ENCODE results near the gene SHROOM2.
"Not testable (repeated sequence)": the region's sequence is repeated elsewhere in the genome, so short reads cannot be mapped to it uniquely, and the experiment has no call there.

SHROOM2 gene

DNA sequence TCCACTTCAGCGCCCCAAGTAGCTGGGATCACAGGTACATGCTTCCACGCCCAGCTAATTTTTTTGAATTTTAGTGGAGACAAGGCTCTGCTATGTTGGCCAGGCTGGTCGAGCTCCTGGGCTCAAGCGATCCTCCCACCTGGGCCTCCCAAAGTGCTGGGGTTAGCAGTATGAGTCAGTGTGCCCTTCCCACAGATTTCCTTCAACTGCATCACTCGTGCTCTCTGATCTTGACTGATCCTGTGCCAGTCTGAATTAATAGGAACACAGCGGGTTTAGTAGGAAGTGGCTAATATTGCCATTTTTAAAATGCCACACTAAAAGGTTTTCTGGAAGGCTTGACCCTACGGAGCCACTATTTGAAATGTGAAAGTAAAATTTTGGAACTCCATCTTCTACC lies 4.3 kb upstream of the SHROOM2 start:
- DNase-seq (ENCODE audit: low read depth): no peak

DNA sequence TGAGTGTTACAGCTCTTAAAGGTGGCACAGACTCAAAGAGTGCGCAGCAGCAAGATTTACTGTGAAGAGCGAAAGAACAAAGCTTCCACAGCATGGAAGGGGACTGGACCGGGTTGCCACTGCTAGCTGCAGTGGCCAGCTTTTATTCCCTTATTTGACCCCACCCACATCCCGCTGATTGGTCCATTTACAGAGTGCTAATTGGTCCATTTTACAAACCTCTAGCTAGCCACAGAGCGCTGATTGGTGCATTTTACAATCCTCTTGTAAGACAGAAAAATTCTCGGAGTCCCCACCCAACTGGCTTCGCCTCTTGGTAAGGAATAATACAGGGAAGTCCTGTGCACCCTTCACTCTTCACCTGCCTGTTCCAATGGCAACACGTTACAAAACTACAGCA lies 1.9 kb upstream of the SHROOM2 start:
- DNase-seq (ENCODE audit: low read depth): no peak

DNA sequence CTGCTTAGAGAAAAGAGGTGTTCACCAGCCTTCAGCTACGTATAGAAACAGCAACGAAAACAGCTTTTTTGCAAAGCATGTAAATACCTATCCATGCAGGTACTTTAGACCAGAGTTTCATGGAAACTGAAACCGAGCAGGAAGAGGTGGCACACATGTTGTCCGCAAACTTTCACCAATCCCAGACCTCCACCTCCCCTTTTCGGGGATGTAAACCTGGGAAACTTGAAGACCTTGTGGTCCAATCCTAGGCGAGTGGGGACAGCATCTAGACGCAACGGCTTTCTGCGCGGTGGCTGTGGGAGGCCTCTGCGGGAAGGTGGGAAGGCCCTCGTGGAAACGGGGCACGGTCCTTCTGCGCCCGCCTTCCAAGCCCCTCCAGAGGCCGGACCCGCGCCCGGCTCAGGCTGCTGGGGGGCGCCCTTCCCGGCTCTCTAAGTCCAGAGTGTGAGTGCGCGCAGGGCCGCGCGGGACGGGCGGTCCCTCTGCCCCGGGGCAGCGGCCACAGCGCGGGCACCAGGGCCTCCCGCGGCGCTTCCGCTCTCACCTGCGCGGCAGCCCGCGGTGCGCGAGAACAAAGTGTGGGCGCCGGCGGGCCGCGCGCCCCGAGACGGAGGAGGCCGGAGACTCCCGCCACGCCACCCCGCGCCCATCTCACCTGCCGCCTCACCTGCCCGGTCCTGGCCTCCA lies 830 bp upstream of the SHROOM2 start:
- no peak for DNase-seq (ENCODE audit: low read depth)

DNA sequence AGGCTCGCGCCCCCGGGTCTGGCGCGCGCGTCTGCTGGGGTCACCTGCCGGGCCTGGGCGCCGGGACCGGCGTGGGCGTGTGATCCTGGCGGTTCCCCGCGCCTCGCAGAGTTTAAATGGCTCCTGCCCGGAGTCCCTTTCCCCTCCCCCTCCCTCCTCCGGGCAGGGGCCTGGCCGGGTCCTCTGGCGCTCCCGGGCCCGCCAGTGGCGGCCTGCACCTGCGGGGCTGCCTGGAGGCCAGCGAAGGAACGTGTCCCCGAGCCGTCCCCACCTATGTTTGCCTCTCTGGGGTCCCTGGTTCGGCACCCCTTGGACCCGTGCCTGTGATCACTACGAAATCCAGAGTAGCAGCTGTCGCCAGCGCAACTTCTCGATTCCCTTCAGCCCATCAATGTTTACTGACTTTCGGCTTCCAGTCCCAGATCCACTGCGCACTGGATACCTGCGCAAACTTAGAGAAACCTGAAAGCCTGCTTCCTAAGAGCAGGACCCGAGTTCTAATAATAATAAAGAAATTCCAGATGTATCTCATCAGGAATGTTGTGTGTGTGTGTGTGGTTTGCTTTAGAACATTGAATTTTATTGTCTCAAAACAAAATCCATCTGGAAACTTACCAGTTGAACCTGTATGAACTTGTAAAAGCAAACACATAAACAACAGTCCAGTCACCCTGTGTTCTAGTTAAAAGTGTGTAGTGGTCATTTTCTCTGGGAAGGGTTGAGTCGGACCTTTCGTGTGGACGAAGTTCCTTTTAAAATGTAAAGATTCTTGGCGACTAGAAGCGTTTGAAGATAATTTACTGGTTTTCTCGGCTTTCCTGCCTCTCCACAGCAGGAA lies 788 bp downstream of the SHROOM2 start:
- DNase-seq (ENCODE audit: low read depth): no peak

DNA sequence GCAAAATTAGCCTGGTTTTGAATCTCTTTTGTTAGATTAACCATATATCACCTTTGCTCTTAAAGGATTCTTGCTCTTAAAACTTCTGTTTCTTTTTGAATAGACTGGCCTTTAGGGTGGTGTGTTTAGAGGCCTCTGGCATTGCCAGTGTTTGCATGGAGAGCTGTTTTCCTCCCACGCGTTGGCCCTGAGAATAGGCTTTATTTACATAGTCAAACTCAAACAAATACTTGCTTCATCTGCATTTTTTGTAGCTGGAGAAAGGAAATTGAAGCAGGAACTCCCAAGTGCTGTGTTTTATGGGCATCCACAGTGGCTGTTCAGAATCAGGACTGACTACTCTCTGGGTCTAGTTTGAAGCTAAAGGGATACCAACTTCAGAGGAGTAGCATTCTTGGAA lies 2.7 kb downstream of the SHROOM2 start:
- no peak for DNase-seq (ENCODE audit: low read depth)

DNA sequence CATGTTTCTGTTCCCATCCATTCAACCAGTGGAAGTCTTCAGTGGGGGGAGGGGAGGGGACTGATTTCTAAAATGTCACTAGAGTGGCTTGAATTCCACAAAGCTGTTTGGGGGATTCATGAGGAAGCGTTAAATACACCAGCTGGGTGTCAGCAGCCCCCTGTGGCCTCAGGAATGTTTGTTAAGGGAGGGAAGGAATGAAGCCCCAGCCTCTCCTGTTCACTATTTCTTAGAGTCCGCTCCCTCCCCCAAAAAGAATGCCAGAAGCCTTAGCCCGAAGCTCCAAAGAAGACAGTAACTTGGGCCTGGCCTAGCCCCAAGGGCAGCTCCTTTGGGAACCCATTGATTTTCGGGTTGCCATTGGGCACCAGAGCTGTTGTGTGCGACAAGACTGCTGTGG lies 3.3 kb downstream of the SHROOM2 start:
- no peak for DNase-seq (ENCODE audit: low read depth)

DNA sequence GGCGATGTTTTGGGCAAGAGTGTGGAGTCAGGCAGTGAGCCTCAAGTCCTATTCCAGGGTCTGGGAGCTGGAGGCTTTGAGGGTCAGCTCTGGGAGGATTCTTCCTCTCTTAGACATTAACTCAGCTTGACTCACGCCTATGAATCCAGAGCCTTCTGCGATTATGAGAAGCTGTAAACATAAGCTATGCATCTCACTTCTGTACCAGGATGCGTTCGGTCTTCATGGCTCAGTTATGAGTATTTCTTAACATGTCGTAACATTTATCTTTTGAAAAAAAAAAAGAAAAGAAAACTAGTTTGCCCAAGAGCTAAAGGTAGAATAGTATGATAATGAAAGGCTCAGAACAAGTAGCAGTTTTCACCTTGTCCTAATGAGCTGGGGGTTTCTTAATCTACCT lies 4.6 kb downstream of the SHROOM2 start:
- no peak for DNase-seq (ENCODE audit: low read depth)

DNA sequence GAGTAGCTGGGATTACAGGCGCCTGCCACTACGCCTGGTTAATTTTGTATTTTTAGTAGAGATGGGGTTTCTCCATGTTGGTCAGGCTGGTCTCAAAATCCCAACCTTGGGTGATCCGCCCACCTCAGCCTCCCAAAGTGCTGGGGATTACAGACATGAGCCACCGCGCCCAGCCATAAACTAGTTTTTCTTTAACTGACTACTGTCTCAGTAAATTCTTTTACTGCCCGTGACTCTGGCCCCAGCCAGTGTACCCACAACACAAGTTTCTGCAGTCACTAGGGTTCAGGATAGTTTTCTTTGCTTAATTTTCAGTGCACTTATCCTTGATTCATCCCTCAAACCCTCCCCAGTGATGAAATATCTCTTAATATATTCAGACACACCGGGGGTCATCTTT lies 8.3 kb downstream of the SHROOM2 start:
- no peak for DNase-seq (ENCODE audit: low read depth)

DNA sequence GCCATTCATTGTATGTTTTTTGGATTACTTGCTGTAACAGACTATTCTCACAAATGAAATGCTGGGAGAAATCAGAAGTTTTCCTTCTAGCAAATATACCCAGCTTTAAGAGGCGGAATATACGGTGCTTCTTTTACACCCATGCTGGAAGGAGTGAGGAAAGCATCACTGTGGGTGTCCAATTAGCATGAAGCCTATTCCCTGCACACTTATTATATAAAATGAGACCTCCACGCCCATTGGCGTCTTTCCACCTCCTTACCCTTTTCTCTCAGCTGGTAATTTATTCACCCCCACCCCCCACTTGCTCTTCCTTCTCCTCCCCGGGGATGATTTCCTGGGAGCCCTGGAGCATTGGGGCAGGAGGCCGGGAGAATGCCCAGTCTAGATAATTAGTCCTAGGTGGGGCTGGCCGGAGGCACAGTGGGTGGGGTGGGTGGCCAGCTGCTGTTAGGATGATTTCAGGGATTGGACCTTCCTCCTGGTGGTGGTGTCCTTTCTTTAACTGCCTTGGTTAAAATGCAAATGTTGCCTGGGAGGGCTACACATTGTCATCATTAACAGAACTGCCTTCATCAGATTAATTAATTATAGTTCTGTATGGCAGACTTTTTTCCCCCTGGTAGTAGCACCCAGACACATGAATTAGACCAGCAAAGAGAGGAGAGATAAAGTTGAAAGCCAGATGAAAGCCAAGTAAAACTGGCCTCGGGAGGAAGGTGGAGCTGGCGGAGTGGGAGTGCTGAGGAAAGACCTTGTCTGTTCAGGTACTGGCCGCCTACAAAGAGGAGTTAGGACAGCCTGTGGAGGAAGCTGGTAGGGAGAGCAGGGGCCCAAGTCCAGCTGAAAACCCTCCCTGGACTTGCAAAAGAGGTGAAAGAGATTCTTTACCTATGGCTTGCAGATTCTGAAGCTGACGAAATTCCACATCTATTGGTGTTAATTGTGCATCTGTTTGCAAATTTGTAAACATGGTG lies 11.4 kb downstream of the SHROOM2 start:
- DNase-seq (ENCODE audit: low read depth): no peak

DNA sequence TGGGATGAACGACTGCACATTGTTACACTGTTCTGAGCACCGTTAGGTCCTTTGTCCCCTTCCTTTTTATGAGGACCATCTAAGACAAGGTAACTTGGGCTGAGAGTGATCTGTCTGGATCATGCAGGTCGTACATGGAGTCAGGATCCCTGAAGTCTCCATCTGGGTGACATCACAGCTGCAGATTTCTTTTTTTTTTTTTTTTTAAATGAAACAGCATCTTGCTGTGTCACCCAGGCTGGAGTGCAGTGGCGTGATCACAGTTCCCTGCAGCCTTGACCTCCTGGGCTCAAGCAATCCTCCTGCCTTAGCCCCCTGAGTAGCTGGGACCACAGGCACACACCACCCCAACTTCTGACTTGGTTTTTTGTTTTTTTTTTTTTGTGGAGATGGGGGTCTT lies 16.5 kb downstream of the SHROOM2 start:
- DNase-seq (ENCODE audit: low read depth): no peak

DNA sequence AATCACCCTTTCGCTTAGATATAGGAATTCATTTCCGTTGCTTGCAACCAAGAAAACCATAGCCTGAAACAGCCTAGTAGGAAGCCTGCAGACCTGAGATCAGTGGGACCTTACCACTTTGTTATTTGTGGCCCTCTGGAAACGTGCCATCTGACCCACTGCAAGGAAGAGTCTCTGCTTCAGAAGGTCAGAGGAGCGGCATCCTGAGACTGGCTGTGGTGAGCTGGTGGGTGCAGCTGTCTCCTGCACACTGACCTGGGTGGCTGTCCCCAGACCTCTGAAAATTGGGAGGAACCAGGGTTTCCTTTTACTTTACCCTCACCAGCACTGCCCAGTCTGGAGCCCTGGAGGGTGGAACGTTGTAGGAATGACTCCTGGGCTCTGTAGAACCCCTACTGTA lies 18.2 kb downstream of the SHROOM2 start:
- DNase-seq (ENCODE audit: low read depth): no peak

DNA sequence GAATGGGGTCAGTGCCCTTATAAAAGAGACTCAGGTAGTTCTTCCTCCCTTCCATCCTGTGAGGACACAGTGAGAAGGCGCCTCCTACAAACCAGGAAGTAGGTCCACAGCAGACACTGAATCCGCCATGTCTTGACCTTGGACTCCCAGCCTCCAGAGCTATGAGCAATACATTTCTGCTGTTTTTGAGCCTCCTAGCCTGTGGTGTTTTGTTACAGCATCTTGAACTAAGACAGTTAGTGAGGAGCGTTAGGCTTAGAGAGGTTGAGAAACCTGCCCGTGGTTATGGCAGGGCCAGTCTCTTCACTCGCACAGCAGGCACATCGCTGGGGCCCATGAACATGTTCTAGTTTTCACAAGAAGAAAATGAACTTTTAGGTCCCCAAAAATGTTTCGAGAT lies 19.7 kb downstream of the SHROOM2 start:
- DNase-seq (ENCODE audit: low read depth): no peak

DNA sequence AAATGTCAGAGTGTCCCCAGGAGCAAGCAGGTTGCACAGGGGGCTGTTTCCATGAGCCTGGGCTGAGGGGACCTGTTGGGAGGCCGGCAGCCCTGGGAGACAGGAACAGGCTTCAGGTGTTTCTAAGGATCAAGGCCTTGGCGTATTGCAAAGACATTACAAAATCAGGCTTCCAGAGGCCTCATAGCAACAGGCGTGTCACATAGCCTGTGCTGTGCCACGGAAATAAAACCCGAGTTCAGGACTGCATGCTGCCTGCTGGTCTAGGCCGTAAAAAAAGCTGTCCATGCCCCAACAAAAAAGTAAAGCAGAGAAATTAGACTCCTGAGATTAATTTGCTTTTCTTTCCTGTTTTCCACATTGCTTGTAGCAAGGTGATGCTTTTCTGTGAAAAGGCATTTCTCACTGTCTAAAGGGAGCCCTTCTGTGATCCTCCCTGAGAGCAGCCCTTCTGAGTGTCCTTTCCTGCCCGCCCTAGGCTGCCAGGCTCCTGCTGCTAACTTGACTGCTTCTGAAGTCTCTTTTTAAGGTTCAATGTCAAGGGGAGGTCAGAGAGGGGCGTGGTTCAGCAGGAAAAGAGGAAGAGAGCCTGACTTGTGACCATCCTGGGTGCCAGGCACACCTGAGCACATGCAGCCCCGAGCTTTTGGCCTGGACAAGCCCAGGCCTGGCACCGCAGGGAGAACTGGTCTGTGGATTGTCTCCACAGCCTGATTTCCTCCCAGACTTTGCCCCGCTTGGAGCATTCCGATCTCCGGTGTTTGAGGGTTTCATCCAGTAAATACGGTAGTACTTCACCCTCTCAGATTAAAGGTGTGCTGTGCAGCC lies 21.3 kb downstream of the SHROOM2 start:
- DNase-seq (ENCODE audit: low read depth): no peak

DNA sequence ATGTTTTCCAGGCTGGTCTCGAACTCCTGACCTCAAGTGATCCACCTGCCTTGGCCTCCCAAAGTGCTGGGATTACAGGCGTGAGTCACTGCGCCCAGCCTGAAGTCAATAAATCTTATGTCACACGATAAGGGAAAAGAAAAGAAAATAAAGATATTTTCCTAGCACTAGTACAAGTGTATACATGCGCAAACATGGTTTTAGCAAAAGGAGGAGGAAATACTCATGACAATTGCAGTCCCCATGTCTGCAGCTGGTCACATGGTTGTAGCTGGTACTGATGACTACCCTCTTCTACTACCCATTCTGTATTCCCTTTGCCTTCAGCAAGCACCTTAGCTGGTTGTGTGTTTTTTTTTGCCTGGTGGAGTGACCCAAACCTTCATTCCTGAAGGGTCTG lies 23.6 kb downstream of the SHROOM2 start:
- not testable (repeated sequence) for DNase-seq (ENCODE audit: low read depth)

DNA sequence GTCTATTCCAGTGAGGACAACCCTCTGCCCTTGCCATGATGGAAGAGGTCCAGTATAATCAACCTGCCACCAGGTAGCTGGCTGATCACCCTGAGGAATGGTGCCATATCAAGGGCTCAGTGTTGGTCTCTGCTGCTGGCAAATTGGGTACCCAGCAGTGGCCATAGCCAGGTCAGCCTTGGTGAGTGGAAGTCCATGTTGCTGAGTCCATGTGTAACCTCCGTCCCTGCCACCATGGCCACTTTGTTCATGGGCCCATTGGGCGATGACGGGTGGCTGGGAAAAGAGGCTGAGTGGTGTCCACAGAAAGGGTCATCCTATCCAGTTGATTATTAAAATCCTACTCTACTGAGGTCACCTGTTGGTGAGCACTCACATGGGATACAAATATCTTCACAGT lies 24.9 kb downstream of the SHROOM2 start:
- not testable (repeated sequence) for DNase-seq (ENCODE audit: low read depth)

DNA sequence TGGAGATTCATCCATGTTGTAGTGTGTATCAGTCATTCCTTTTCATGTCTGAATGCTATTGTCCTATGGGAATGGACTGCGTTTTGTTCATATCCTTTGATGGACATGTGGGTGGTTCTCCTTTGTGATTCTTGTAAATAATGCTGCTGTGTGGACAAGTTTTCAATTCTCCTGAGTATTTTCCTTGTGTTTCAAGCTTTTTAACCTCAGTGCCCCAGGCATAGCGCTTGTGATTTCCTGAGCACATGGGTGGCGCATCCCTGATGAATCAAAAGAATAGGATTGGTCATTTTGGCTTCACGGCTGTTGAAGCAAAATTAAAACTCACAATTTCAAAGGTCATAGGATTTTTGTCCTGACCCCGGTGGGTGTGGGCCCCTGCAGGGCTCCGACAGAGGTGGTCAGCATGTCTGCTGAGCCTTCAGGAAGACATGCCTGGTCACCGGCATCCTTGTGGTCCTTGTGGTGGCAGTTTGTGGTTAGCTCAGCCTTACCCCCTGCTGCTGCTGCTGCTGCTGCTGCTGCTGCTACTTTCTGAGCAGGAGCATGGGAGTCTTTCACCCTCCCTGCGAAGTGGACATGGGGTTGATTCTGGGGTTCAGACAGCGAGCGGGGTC lies 30.0 kb downstream of the SHROOM2 start:
- DNase-seq (ENCODE audit: low read depth): no peak

DNA sequence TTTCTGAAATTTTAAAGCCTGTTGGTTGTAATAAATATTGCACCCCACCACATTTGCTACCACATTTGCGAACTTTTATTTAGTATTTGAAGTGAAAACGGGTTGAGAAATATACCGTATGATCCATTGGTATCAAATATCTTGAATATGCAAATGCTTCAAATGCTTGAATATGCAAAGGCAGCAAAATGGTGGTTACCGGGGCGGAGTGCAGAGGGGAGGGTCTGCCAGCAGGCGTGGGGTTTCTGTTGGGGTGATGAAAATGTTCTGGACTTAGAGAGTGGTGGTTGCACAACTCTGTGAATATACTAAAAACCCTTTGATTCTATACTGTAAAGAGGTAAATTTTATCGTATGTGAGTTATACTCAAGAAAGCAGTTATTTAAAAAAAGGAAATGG lies 35.3 kb downstream of the SHROOM2 start:
- DNase-seq (ENCODE audit: low read depth): no peak

DNA sequence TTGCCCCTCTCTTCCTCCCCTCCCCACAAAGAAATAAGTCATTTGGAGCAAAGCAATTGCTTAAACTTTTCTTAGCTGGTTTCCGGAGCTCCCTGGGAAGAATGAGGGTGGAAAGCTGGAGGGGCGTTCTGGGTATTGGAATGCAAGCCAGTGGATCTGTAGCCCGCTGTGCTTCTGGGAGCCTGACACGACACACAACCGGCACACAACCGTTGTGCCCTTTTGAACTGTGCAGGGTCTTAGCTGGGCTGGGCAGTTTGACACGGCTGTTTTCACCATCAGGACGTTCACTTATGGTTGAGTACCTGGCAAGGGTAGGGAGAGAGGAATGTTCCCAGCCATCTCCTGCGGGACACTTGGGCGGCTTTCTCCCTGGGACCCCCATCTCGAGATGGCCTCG lies 38.3 kb downstream of the SHROOM2 start:
- DNase-seq (ENCODE audit: low read depth): no peak

DNA sequence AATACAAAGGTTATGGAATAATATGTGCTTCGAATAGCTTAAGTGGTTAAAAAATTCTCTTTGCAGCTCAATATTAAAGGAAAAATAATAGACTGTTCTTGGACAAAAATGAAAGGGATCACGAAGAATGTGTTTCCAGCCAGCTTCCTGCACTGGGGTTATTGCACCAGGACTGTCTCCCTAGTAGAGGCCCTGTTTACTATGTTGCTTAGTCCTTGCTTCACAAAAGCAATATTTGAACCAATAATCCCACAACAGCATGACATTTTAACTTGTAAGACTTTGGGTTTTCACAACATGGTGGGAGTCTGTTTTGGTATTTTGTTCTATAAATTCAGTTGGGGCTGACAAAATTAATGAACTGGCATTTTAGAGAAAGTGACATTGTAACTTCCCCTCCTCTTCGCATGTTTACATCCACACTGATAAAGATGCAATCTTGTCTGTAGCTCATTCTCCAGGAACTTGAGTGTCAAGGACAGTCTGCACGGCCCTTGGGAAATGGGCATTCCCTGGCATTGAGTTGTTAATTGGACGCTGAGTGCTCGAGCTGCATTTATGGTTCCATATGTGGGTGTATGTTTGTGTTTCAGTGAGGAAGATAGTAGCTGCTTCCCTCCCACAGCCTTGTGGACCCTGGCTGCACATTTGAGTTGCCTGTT lies 39.0 kb downstream of the SHROOM2 start:
- DNase-seq (ENCODE audit: low read depth): no peak

DNA sequence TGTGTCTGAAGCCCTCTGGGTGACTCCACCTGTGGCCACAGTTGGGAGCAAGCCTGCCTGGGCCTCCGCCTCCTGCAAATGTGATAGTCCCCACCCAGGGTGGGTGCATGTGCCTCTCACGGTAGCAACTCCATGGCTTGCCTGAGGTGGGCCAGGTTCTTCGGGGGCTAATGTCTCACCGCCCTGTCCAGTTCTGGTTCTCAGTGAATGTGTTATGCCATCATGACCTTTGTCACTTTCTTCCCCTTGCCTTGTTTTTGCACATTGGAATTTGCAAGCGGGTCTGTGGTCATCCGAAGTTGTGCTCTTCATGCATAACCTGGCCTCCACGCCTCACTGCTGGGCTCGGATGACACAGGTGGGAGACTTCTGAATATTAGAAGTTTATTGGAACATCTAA lies 39.7 kb downstream of the SHROOM2 start:
- DNase-seq (ENCODE audit: low read depth): no peak
